GM19035 (cell line): ENCODE results near the gene GPRIN1.
"Not testable (repeated sequence)": the region's sequence is repeated elsewhere in the genome, so short reads cannot be mapped to it uniquely, and the experiment has no call there.

Experiments used
- ATAC-seq: cut with Tn5 transposase; IDR thresholded peaks from one replicate; pipeline ENCODE4 v1.9.1; 2021; ENCODE audit not compliant: unreplicated experiment

The GPRIN1 gene

DNA sequence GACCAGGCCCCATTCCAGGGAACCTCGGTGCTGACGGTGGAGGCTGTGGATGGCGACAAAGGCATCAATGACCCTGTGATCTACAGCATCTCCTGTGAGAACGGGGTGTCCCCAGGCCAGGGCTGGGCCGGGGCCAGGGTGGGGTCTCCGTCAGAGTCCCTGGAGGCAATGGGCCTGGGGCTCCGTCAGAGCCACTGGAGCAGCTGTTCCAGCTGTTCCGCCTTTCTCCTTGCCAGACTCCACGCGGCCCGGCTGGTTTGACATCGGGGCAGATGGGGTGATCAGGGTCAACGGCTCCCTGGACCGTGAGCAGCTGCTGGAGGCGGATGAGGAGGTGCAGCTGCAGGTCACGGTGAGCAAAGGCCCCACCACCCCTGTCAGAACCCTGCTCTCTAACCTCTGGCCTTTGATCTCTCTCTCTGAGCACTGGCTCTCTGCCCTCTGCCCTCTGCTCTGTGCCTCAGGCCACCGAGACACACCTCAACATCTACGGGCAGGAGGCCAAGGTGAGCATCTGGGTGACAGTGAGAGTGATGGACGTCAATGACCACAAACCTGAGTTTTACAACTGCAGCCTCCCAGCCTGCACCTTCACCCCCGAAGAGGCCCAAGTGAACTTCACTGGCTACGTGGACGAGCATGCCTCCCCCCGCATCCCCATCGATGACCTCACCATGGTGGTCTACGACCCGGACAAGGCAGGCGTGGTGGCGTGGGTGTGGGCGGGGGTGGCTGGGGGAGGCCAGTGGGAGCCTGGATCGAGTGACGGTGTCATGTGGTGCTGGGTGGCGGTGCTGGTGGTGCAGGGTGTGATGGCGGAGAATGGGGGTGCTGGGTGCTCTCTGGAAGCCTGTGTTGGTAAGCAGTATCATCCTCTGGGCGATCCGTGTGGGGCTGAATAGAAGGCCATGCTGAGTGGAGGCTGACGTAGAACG lies 34.2 kb downstream of the GPRIN1 start:
- no peak for ATAC-seq

DNA sequence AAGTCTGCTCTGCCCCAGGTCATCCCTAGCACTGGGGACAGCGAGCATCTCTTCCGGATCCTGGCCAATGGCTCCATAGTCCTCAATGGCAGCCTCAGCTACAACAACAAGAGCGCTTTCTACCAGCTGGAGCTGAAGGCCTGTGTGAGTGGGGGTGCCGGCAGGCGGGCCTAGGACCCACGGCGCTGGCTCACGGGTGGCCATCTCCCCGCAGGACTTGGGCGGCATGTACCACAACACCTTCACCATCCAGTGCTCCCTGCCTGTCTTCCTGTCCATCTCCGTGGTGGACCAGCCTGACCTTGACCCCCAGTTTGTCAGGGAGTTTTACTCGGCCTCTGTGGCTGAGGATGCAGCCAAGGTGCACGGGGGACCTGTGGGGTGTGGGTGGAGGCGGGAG lies 34.9 kb downstream of the GPRIN1 start:
- ATAC-seq, result no peak

DNA sequence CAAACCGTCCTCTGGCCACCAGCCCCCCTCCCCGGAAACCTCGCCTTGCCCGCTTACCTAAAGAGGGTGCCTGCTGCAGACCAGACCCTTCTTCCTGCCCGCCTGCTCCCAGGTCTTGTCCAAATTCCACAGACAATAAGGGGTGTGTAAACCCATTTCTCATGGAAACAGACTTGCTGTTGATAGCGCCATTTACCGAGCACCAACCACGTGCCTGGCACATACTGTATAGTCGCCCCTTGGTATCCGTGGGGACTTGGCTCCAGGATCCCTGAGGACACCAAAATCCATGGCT lies 35.7 kb downstream of the GPRIN1 start:
- peak; percentile 21 for ATAC-seq

DNA sequence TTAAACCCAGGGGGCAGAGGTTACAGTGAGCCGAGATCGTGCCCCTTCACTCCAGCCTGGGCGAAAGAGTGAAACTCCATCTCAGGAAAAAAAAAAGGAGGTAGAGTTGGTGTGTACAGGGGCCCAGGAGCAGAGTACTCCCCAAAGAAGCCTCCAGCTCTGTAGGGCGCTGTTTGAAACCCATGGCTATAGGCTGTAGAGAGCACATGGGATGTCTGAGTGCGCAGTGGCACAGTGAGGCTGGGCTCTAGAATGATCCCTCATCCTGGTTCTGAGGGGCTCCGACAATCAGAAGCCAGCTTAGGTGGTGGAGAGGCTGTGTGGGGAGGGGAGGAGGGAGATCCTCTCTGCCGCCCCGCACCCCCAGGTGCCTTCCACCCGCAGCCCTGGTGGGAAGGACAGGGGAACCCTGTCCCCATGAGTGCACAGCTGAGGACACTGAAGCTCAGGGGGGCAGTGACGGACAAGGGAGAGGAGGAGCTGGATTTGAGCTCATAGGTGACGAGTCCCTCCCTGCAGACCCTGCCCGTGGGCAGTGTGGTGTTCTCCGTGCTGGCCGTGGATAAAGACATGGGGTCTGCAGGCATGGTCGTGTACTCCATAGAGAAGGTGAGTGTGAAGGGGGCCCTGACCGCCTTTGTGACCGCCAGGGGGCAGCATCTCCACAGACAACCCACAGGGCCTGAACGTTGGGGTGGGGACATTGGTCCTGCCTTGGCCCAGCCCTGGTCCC lies 36.2 kb downstream of the GPRIN1 start:
- peak; percentile 70 for ATAC-seq

DNA sequence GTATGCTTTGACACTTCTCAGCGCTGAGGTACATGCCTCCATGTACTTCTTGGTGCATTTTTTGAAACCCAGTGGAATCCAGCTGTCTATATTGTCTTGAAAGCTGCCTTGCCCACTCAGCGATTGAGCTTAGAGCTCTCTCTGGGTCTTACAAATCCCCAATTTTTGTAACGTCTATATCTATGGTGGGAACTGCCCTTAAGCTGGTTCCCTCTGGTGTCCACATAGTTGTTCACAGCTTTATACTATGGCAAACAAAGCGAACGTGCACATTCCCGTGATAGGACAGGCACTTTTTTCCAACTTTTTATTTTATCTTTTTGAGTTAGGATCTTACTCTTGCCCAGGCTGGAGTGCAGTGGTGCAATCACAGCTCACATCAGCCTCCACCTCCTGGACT lies 39.9 kb downstream of the GPRIN1 start:
- no peak for ATAC-seq

GRCh38 chr5:176568657-176569056 lies 41.3 kb downstream of the GPRIN1 start:
- ATAC-seq, result no peak

GRCh38 chr5:176565760-176566288 lies 44.1 kb downstream of the GPRIN1 start:
- ATAC-seq, result no peak

DNA sequence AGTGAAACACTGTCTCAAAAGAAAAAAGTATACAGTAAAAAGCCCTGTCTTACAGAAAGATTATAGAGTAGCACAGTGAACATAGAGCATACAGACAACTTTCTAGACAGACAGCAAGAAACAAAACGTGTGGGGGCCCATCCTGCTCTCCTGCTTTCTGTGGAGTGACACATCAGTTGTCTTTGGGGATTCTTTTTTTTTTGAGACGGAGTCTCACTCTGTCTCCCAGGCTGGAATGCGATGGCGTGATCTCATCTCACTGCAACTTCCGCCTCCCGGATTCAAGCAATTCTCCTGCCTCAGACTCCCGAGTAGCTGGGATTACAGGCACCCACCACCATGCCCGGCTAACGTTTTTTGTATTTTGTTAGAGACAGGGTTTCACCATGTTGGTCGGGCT lies 46.0 kb downstream of the GPRIN1 start:
- no peak for ATAC-seq

DNA sequence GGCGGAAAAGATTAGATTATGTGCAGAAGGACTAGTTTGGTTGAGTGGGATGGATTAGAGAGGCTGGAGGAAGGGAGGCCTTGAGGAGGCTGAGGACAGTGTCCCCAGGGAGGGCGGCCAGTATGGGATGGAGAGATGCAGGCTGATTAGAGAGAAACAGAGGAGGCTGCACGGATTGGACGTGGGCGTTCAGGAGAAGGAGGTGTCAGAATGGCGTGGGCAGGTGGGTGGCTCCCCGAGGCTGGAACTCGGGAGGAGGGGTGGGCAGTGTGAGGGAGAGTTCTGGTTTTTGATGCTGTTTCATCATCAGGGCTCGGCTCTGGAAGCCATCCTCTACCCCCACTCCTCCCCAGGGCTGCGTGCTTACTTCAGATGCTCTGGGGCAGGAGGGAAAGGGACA lies 47.8 kb downstream of the GPRIN1 start:
- no peak for ATAC-seq

DNA sequence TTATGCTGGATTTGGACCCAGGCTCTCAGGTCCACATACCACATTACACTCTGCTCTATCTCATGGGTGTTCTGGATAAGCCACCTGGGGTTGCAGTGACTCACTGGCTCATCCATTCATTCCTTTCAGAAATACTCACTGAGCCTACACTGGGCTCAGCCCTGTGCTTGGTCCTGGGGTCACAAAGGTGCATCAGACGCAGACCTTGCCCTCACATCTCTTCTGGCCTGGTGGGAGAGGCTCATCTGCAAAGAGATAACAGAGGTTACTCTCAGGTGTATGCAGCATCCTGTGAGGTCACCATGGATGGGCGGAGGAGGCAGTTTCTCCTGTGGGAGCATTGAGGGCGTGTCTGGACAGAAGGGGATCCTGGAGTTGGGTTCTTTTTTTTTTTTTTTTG lies 48.7 kb downstream of the GPRIN1 start:
- no peak for ATAC-seq

GRCh38 chr5:176560364-176560763 lies 49.6 kb downstream of the GPRIN1 start:
- ATAC-seq, result no peak

GRCh38 chr5:176559683-176560082 lies 50.3 kb downstream of the GPRIN1 start:
- ATAC-seq, result no peak

DNA sequence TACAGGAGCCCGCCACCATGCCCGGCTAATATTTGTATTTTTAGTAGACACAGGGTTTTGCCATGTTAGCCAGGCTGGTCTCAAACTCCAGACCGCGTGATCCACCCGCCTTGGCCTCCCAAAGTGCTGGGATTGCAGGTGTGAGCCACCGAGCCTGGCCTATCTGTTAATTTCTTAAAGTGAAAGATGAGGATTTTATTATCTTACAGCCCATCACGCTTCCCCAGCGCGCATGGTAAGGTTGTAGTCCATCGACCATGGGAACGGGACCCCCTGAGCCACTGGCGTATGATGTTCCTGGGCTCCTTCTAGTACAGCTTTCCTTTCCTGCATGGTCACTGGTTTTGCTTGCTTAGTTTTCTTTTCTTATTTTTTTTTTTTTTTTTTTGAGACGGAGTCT lies 52.1 kb downstream of the GPRIN1 start:
- no peak for ATAC-seq

GRCh38 chr5:176553260-176554085 lies 56.5 kb downstream of the GPRIN1 start:
- ATAC-seq, result no peak

GRCh38 chr5:176552332-176552869 lies 57.6 kb downstream of the GPRIN1 start:
- no peak for ATAC-seq

DNA sequence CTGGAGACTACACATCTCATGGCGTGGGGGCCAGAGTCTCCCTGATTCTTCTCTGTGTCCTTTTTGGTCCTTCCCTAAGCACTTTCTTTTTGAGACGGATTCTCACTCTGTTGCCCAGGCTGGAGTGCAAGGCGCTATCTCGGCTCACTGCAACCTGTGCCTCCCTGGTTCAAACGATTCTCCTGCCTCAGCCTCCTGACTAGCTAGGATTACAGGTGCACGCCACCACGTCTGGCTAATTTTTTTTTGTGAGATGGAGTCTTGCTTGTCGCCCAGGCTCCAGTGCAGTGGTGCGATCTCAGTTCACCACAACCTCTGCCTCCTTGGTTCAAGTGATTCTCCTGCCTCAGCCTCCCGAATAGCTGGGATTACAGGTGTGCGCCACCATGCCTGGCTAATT lies 59.0 kb downstream of the GPRIN1 start:
- not testable (repeated sequence) for ATAC-seq

DNA sequence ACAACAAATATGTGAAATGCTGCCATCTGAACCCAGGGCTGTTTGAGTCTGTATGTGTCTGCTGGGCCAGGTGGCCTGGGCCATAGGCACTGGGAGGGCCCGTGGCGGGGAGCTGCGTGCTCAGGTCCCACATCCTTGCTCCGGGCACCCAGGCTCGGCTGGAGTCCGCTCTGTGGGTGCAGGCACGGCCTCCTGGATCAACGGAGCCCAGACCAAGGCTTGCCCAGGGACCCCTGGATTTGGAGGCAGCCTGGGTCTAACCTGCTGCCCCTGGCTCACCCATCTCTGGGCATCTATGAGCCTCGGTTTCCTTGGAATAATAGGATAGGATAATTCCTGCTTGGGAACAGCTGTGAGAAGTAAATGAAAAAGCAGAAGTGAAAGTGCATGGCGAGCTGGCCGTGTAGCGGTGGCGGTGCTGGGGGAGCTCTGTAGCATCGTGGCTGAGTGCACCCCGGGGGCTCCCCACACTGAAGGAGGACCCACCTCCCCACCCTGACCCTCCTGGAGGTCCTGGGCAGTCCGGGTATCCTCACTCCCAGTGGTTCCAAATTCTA lies 59.6 kb downstream of the GPRIN1 start:
- no peak for ATAC-seq

- ATAC-seq, result no peak
Observed at GRCh38 chr5:176549871-176550270, 60.1 kb downstream of the GPRIN1 start.

DNA sequence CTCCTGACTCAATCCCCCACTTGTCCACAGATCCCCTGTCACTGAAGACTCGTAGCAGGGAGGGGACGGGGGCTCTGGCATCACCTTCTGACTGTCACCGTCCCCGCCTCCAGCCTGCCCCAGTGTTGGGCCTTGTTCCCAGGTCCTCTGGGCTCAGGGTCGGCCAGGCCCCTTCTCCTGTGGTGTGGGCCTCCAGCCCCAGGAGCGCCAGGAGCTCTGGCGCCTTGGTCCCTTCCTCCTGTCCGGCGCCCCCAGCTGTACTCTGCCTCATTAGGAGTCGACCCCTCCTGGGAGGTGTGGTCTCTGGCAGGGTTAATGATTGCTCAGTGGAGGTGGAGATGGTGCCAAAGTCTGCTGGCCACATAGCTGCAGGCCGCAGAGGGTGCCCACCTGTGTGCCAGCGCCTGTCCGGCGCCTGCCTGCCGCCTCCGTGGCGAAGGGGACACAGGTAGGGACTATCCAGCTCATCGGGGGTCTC lies 61.0 kb downstream of the GPRIN1 start, which contains the start of gene CDHR2:
CDHR2 (plus strand) TSS at position 376 of the 478 bp plus-strand sequence. CDS start 16,011 bp downstream, outside the sequence.
- no peak for ATAC-seq

DNA sequence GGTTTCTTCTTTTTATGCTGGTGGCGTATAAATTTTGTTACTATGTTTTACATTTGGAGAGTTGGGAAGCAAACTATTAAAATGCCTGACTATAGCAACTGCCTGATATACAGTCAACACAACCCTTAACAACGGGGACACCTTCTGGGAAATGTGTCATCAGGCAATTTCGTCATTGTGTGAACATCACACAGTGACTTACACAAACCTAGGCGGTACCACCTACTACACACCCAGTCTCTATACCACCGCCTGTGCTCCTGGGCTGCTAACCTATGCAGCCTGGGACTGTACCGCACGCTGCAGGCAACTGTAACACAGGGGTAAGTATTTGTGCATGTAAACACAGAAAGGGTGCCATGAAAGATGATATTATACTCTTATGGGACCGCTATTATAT lies 62.2 kb downstream of the GPRIN1 start:
- ATAC-seq, result no peak
